ENCODE measurements around the gene CEACAM6.

DNA sequence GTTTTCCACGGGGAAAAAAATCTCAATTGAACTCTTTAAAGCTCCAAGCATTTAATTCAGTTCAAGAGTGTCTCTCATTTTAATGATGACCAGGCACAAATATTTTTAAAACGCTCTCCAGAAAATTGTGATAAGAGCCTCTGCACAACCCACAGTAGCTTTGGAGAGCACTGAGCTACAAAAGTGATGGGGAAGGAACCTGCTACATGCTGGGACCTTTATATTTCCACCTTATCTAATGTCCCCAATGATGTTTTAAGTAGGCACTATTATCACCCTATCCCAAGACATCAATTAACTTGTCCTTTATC is 14.1 kb upstream of the CEACAM6 start:
- TF ChIP-seq, protein P1, sequence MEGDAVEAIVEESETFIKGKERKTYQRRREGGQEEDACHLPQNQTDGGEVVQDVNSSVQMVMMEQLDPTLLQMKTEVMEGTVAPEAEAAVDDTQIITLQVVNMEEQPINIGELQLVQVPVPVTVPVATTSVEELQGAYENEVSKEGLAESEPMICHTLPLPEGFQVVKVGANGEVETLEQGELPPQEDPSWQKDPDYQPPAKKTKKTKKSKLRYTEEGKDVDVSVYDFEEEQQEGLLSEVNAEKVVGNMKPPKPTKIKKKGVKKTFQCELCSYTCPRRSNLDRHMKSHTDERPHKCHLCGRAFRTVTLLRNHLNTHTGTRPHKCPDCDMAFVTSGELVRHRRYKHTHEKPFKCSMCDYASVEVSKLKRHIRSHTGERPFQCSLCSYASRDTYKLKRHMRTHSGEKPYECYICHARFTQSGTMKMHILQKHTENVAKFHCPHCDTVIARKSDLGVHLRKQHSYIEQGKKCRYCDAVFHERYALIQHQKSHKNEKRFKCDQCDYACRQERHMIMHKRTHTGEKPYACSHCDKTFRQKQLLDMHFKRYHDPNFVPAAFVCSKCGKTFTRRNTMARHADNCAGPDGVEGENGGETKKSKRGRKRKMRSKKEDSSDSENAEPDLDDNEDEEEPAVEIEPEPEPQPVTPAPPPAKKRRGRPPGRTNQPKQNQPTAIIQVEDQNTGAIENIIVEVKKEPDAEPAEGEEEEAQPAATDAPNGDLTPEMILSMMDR (IDR thresholded peaks at IDR 0.05 in 8 of 11, conservative IDR thresholded peaks at IDR 0.05 in 3 of 11), result no peak
- no peak for TF ChIP-seq POLR2A (IDR thresholded peaks at IDR 0.05)
- no peak for TF ChIP-seq POLR2AphosphoS5 (IDR thresholded peaks at IDR 0.05)

Data from spleen (tissue), 7 donors.